ACC112 (cell line): ENCODE data around the gene MYLIP.

ENCODE experiments used
- H2AFZ ChIP-seq: fragments of 200-600 bp; sonication (generic); one replicate; pipeline ENCODE4 v1.6.0; 2017; ENCODE audit warnings: antibody characterized with exemption, low read length; ENCODE audit not compliant: unreplicated experiment
- H3K27ac ChIP-seq: fragments of 200-600 bp; sonication (generic); 2 replicates; pipeline ENCODE4 v1.5.1; 2014; ENCODE audit warnings: low read depth, mild to moderate bottlenecking, antibody characterized with exemption, low read length, moderate library complexity
- H3K27me3 ChIP-seq: fragments of 200-600 bp; sonication (generic); 2 replicates; pipeline ENCODE4 v1.6.1; 2014; ENCODE audit warnings: mild to moderate bottlenecking, antibody characterized with exemption, low read length, moderate library complexity, mixed read lengths; ENCODE audit not compliant: insufficient read depth
- H3K36me3 ChIP-seq: fragments of 200-600 bp; sonication (generic); 2 replicates; pipeline ENCODE4 v1.6.1; 2016; ENCODE audit warnings: mild to moderate bottlenecking, antibody characterized with exemption, low read length, moderate library complexity, mixed read lengths; ENCODE audit not compliant: insufficient read depth
- H3K4me1 ChIP-seq: fragments of 200-600 bp; sonication (generic); one replicate; pipeline ENCODE4 v1.6.1; 2016; ENCODE audit warnings: low read length, mixed read lengths; ENCODE audit not compliant: insufficient read depth, unreplicated experiment, control insufficient read depth
- H3K4me3 ChIP-seq: fragments of 200-600 bp; sonication (generic); 2 replicates; pipeline ENCODE4 v1.5.1; 2014; ENCODE audit warnings: mild to moderate bottlenecking, low read depth, low read length
- H3K79me2 ChIP-seq: fragments of 200-600 bp; sonication (generic); one replicate; pipeline ENCODE4 v1.6.0; 2016; ENCODE audit warnings: low read length; ENCODE audit not compliant: control insufficient read depth, unreplicated experiment, insufficient read depth

MYLIP gene

DNA sequence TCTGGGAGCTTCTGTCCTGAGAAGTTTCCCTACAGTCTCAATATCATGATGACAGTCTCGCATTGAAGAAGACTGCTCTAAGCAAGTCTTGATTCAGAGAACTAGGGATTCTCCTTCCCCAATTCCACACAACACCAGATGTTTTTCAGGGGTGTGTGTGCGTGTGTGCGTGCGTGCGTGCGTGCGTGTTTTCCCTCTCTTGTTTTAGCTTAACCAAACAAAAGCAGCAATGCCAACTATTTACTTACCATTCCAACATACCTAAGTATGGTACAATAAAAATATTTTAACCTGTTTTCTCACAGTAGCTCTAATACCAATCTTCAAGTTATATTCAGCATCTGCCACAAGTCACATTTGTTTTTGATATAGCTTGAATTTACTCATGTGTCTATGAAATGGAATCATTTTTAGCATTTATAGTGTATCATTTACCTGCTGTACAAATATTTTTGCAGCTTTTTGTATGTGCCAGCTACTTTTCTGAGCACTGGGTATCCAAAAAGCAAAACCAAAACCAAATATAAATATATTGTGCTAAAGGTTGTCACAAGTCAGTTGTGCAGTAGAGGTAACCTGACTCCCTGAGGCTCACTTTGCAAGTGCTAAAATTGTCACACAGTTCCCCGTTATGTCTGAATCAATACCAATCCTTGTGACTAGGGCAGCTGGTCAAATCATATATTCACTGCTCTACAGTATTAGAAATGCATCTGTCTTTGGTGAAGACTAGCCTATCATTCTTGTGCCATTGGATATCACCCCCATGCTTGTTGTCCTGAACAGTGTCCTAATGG is 21.7 kb upstream of the MYLIP start:
- H3K4me1 ChIP-seq = no peaks in the 10 kb centered on the region
- H3K36me3 ChIP-seq = no peaks in the 10 kb centered on the region
- no peak overlapping the region for H3K27ac ChIP-seq
- no peak overlapping the region for H2AFZ ChIP-seq
- no peaks in the 10 kb centered on the region for H3K79me2 ChIP-seq
- H3K27me3 ChIP-seq = 0 out of 2 replicates have a peak, but pooled peaks cover 1% of the 10 kb centered on the region
- H3K4me3 ChIP-seq = no peak overlapping the region

- H3K79me2 ChIP-seq = no peaks in the 10 kb centered on the region
- H3K4me1 ChIP-seq = no peaks in the 10 kb centered on the region
- H3K27ac ChIP-seq = no peak overlapping the region
- H3K4me3 ChIP-seq = no peak overlapping the region
- no peaks in the 10 kb centered on the region for H3K36me3 ChIP-seq
- no peaks in the 10 kb centered on the region for H3K27me3 ChIP-seq
- no peak overlapping the region for H2AFZ ChIP-seq
Measured at GRCh38 chr6:16108419-16108818, 20.5 kb upstream of the MYLIP start.

- no peaks in the 10 kb centered on the region for H3K4me1 ChIP-seq
- no peak overlapping the region for H2AFZ ChIP-seq
- no peaks in the 10 kb centered on the region for H3K36me3 ChIP-seq
- no peaks in the 10 kb centered on the region for H3K79me2 ChIP-seq
- H3K27me3 ChIP-seq = no peaks in the 10 kb centered on the region
- H3K4me3 ChIP-seq = no peak overlapping the region
- H3K27ac ChIP-seq = no peak overlapping the region
Measured at GRCh38 chr6:16108921-16109658, 19.8 kb upstream of the MYLIP start.

GRCh38 chr6:16109659-16110305 is 19.1 kb upstream of the MYLIP start:
- Histone ChIP-seq H3K36me3 (no peaks in the 10 kb centered on the region), H3K27me3 (no peaks in the 10 kb centered on the region), H3K4me3 (no peak overlapping the region), H3K79me2 (no peaks in the 10 kb centered on the region), H3K4me1 (no peaks in the 10 kb centered on the region), H2AFZ (no peak overlapping the region), H3K27ac (no peak overlapping the region)

- Histone ChIP-seq H3K27ac (no peak overlapping the region), H3K79me2 (no peaks in the 10 kb centered on the region), H3K36me3 (no peaks in the 10 kb centered on the region), H3K4me1 (no peaks in the 10 kb centered on the region), H3K4me3 (no peak overlapping the region), H2AFZ (no peak overlapping the region), H3K27me3 (peaks cover 32% of the 10 kb centered on the region)
Measured at GRCh38 chr6:16118825-16119224, 10.1 kb upstream of the MYLIP start.

DNA sequence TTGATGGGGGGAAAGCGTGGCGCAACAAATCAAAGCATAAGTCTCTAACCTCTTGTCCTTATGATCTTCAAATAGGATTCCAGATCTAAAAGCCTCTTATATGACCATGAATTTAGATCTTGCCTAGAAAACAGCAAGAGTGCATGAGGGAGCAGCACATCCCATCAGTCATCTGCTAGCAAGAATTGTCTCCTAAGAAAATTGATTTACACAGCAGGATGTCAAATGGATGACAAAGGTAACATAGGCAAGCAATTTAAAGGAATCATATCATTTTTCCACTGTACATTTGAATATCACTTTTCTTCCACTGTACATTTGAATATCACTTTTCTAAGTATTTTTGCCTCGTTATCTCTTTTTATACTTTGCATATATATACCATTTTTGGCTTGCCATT is 7.5 kb upstream of the MYLIP start:
- Histone ChIP-seq H2AFZ (no peak overlapping the region), H3K27me3 (peaks cover 48% of the 10 kb centered on the region), H3K4me3 (no peak overlapping the region), H3K4me1 (no peaks in the 10 kb centered on the region), H3K79me2 (no peaks in the 10 kb centered on the region), H3K27ac (no peak overlapping the region), H3K36me3 (no peaks in the 10 kb centered on the region)

DNA sequence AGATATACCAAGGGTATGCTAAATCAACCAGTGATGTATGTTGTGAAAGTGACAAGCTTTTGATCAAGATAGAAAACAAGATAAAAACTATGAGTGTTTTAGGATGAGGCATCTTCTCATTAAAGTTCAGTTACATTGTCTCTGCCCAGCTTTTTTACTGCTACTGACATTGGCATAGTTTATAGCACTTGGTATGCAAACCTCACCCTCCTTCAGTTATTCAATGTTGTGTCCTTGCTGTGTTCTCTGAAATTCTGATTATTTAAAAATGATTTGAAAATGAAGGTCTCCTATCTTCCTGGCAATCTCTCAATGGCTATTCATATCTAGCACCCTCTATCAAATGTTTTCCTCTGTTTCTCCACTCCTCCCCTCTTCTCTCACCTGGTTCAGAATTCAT is 6.7 kb upstream of the MYLIP start:
- no peaks in the 10 kb centered on the region for H3K79me2 ChIP-seq
- H3K27ac ChIP-seq = no peak overlapping the region
- no peak overlapping the region for H3K4me3 ChIP-seq
- H3K36me3 ChIP-seq = no peaks in the 10 kb centered on the region
- H3K4me1 ChIP-seq = no peaks in the 10 kb centered on the region
- peaks cover 56% of the 10 kb centered on the region for H3K27me3 ChIP-seq
- H2AFZ ChIP-seq = no peak overlapping the region

DNA sequence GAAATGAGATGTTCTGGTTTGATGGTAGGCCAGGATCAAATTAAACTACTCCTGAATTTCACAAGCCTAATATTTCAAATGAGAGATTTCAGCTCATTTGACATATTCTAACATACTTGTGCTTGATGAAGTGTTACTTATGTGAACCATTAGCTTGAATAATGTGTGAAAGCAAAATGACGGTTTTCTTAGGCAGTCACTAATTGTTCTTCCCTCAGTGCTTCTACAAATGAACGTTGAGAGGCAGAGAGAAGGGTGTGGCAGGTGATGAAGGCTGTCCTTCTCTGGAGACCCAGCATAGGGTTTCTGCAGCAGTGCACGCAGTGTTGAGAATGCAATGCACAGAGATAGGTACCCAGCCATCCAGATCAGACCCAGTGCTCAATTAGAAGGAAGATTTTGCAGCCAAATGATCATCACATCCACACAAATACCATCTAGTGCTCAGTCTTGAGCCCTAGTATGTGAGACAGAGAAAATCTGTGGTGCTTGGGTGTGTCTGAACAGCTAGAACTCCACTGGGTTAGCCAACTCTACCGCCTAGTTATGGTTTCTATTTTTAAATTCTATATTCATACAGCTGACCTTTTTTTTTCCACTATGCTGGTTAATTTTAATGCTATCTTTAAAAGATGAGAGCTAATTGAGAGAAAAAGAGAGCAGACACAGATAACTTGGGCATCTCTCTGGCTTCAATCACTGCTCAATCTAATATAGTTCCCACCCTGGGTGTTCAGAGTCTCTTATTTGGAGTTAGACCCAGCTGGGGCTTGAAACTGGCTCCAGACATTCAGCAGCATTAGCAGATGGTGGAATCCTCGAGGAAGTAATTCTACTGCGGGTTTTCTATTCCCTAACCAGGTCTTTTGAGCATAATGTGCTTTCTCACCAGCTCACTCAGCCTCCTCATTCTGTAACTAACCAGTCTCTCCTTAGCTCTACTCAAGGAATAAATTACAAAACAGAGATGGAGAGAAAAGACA is 4.4 kb upstream of the MYLIP start:
- Histone ChIP-seq H3K79me2 (peaks cover under 1% of the 10 kb centered on the region), H3K36me3 (no peaks in the 10 kb centered on the region), H3K4me3 (no peak overlapping the region), H3K4me1 (no peaks in the 10 kb centered on the region), H2AFZ (no peak overlapping the region), H3K27me3 (peaks cover 64% of the 10 kb centered on the region), H3K27ac (no peak overlapping the region)

- Histone ChIP-seq H3K4me3 (no peak overlapping the region), H3K27me3 (peaks cover 57% of the 10 kb centered on the region), H3K36me3 (no peaks in the 10 kb centered on the region), H3K79me2 (peaks cover 3% of the 10 kb centered on the region), H3K27ac (no peak overlapping the region), H2AFZ (no peak overlapping the region), H3K4me1 (peaks cover 4% of the 10 kb centered on the region)
Measured at GRCh38 chr6:16126056-16126455, 2.8 kb upstream of the MYLIP start.

DNA sequence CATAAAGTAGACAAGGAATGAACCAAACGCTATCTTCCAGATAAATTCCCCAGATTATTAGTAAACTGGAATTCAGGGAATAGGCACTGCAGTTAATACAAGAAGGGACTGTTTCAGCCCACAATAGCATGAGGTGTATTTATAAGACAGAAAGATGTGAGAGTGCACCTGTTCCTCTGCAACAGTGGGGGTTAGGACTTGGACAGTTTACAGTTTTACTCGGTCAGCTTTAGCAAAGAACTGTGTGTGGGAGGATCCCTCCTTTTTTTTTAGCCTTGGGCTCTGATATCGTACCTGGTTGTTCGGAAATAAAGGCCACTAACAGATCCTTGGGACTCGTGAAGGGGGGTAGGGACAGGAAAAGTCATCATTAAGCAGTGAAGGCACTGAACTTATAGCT is 2.0 kb upstream of the MYLIP start:
- no peak overlapping the region for H3K27ac ChIP-seq
- peaks cover 3% of the 10 kb centered on the region for H3K79me2 ChIP-seq
- no peaks in the 10 kb centered on the region for H3K36me3 ChIP-seq
- H2AFZ ChIP-seq = no peak overlapping the region
- peaks cover 11% of the 10 kb centered on the region for H3K4me1 ChIP-seq
- H3K4me3 ChIP-seq = no peak overlapping the region
- peaks cover 49% of the 10 kb centered on the region for H3K27me3 ChIP-seq
